Measurements from ENCODE around the gene MAP3K19. TPM values are rescaled to one million over a fixed set of nuclear protein-coding genes. Genes with fewer than 3 reads are reported as not detected.

Gene MAP3K19
- total RNA-seq, 1 donor from 2014 or later: not detected

DNA sequence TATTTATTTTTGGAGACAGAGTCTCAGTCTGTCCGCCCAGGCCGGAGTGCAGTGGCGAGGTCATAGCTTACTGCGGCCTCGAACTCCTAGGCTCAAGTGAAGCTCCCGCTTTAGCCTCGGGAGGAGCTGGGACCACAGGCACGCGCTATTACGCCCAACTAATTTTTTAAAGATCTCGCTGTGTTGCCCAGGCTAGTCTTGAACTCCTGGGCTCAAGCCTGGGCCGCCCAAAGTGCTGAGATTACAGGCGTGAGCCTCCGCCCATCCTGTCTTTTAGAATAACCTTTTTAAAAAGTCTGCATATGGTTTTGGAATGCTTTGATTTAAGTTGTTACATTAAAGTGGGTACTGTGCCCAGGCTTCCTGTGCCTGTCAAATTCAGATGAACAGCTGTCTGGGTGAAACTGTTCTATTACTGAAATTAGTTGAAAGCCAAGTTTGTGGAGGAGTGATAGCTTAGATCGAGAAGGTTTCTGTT is 5.8 kb upstream of the MAP3K19 start:
- Mint-ChIP-seq H3K27ac (ENCODE audit: unreplicated experiment) (peak overlapping the region; percentile 99), H3K4me1 (ENCODE audit: unreplicated experiment) (peaks cover 38% of the 10 kb centered on the region), H3K27me3 (ENCODE audit: unreplicated experiment) (peaks cover 8% of the 10 kb centered on the region), H3K9me3 (ENCODE audit: unreplicated experiment) (no peaks in the 10 kb centered on the region), H3K4me3 (ENCODE audit: unreplicated experiment) (peak overlapping the region; percentile 100), H3K36me3 (ENCODE audit: low read depth, unreplicated experiment) (no peaks in the 10 kb centered on the region)
- TF ChIP-seq CTCF (IDR thresholded peaks at IDR 0.05; ENCODE audit: unreplicated experiment): no peak
- DNase-seq (ENCODE audit: low spot score): no peak

- peaks cover 8% of the 10 kb centered on the region for H3K27me3 Mint-ChIP-seq (ENCODE audit: unreplicated experiment)
- H3K4me3 Mint-ChIP-seq (ENCODE audit: unreplicated experiment): peak within 1 kb of the TSS; percentile 100
- H3K4me1 Mint-ChIP-seq (ENCODE audit: unreplicated experiment): peaks cover 38% of the 10 kb centered on the region
- no peaks in the 10 kb centered on the region for H3K36me3 Mint-ChIP-seq (ENCODE audit: low read depth, unreplicated experiment)
- peak within 1 kb of the TSS; percentile 99 for H3K27ac Mint-ChIP-seq (ENCODE audit: unreplicated experiment)
- H3K9me3 Mint-ChIP-seq (ENCODE audit: unreplicated experiment): no peaks in the 10 kb centered on the region
- DNase-seq (ENCODE audit: low spot score): peak; percentile 64
- TF ChIP-seq CTCF (IDR thresholded peaks at IDR 0.05; ENCODE audit: unreplicated experiment): no peak
These were observed 5.0 kb upstream of the MAP3K19 start, which contains the start of gene RAB3GAP1 for GRCh38 chr2:135052042-135052876. Gene RAB3GAP1 (plus strand): TSS chr2:135052292. CDS start chr2:135052308, 16 bp downstream.

DNA sequence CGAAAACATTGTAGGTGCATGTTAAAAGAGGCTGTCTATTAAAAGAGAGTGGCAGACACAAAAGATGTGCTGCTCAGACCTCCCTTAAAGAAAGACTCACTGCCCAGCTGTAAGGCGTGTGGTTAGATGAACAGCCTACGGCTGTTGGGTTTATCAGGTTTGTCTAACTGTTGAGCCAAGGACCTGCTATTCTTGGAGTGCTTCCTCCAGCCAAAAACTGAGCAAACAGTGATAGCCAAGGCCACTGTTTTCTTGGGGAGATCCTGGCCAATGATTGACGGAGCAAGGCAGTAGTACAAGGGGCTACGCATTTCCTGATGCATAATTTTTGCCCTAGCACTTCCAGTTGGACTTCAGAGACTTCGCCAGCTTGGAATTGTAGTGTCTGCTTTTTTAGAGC is 3.4 kb upstream of the MAP3K19 start:
- Mint-ChIP-seq H3K27me3 (ENCODE audit: unreplicated experiment) (peaks cover 8% of the 10 kb centered on the region), H3K9me3 (ENCODE audit: unreplicated experiment) (no peaks in the 10 kb centered on the region), H3K4me1 (ENCODE audit: unreplicated experiment) (peaks cover 38% of the 10 kb centered on the region), H3K27ac (ENCODE audit: unreplicated experiment) (no peak overlapping the region), H3K4me3 (ENCODE audit: unreplicated experiment) (no peak overlapping the region), H3K36me3 (ENCODE audit: low read depth, unreplicated experiment) (no peaks in the 10 kb centered on the region)
- no peak for DNase-seq (ENCODE audit: low spot score)
- TF ChIP-seq CTCF (IDR thresholded peaks at IDR 0.05; ENCODE audit: unreplicated experiment): no peak

GRCh38 chr2:135050132-135050531 is 2.9 kb upstream of the MAP3K19 start:
- H3K4me1 Mint-ChIP-seq (ENCODE audit: unreplicated experiment): peaks cover 38% of the 10 kb centered on the region

More at GRCh38 chr2:135050132-135050531, 2.9 kb upstream of the MAP3K19 start:
- Mint-ChIP-seq H3K4me3 (ENCODE audit: unreplicated experiment) (no peak overlapping the region), H3K27ac (ENCODE audit: unreplicated experiment) (no peak overlapping the region), H3K36me3 (ENCODE audit: low read depth, unreplicated experiment) (no peaks in the 10 kb centered on the region), H3K27me3 (ENCODE audit: unreplicated experiment) (peaks cover 6% of the 10 kb centered on the region), H3K9me3 (ENCODE audit: unreplicated experiment) (no peaks in the 10 kb centered on the region)
- no peak for TF ChIP-seq CTCF (IDR thresholded peaks at IDR 0.05; ENCODE audit: unreplicated experiment)
- DNase-seq (ENCODE audit: low spot score): no peak

Data from endothelial cell (in vitro differentiated cells).